HG02884 (cell line): ENCODE data around the gene GFER.
A peak's percentile ranks its signal among the peaks of the same experiment; 100 is the strongest.
"Not testable (repeated sequence)": the region's sequence is repeated elsewhere in the genome, so short reads cannot be mapped to it uniquely, and the experiment has no call there.

ENCODE experiments used
- ATAC-seq: cut with Tn5 transposase; IDR thresholded peaks from one replicate; pipeline ENCODE4 v1.9.1; 2021; ENCODE audit warnings: mild to moderate bottlenecking, moderate library complexity; ENCODE audit not compliant: unreplicated experiment

GFER gene

GRCh38 chr16:1983544-1984346 is at the start of gene GFER:
GFER (plus strand) TSS chr16:1984193; CDS start chr16:1984219, 26 bp downstream.
- peak; percentile 69 for ATAC-seq

GRCh38 chr16:1936945-1937479 is 47.0 kb upstream of the GFER start:
- no peak for ATAC-seq

- no peak for ATAC-seq
Measured at GRCh38 chr16:1938316-1938715, 45.7 kb upstream of the GFER start.

- ATAC-seq = no peak
Measured at GRCh38 chr16:1938910-1939309, 45.1 kb upstream of the GFER start.

- ATAC-seq = not testable (repeated sequence)
Measured at GRCh38 chr16:1939833-1940232, 44.2 kb upstream of the GFER start.

GRCh38 chr16:1940273-1941161 is 43.5 kb upstream of the GFER start:
- no peak for ATAC-seq

GRCh38 chr16:1941162-1942046 is 42.6 kb upstream of the GFER start:
- ATAC-seq = no peak

- no peak for ATAC-seq
Measured at GRCh38 chr16:1942047-1942809, 41.8 kb upstream of the GFER start.

GRCh38 chr16:1942810-1943726 is 40.9 kb upstream of the GFER start, which contains the start of gene MSRB1:
MSRB1 (minus strand) TSS chr16:1943199; CDS start chr16:1943156, 43 bp downstream.
- peak; percentile 92 for ATAC-seq

- ATAC-seq = no peak
Measured at GRCh38 chr16:1944612-1945199, 39.3 kb upstream of the GFER start.

- no peak for ATAC-seq
Measured at GRCh38 chr16:1945559-1946391, 38.2 kb upstream of the GFER start.

GRCh38 chr16:1946495-1947368 is 37.3 kb upstream of the GFER start:
- no peak for ATAC-seq

- no peak for ATAC-seq
Measured at GRCh38 chr16:1947369-1947670, 36.7 kb upstream of the GFER start.

GRCh38 chr16:1949507-1949906 is 34.5 kb upstream of the GFER start:
- ATAC-seq = no peak

- no peak for ATAC-seq
Measured at GRCh38 chr16:1950047-1950446, 33.9 kb upstream of the GFER start.

- ATAC-seq = no peak
Measured at GRCh38 chr16:1950559-1950958, 33.4 kb upstream of the GFER start.

- ATAC-seq = no peak
Measured at GRCh38 chr16:1953734-1954133, 30.3 kb upstream of the GFER start.
